Gastrocnemius medialis (tissue), 4 donors: ENCODE results near the gene TOP3A. TPM values are rescaled to one million over a fixed set of nuclear protein-coding genes. Genes with fewer than 3 reads are reported as not detected.

Experiments used
- ATAC-seq, 2 donors: fragments of 150-250 bp; one replicate each; pipeline ENCODE4 v1.9.1; 2016
- DNase-seq, 2 donors: peaks; one replicate each; pipeline ENCODE4 v3.0.0-alpha.2; 2019
- H3K27ac ChIP-seq, 4 donors: fragments of 200-600 bp; sonication (generic); 1 replicate in 1 of 4; 2 replicates in 3 of 4; pipeline ENCODE4 v1.5.1; 2016 to 2018; ENCODE audit warnings: mild to moderate bottlenecking in 2 of 4, moderate library complexity in 1 of 4
- H3K27me3 ChIP-seq, 3 donors: fragments of 200-600 bp; sonication (generic) in 2 of 3; 1 replicate in 1 of 3; 2 replicates in 2 of 3; pipeline versions ENCODE4 v1.5.1 to v1.6.0; 2016 to 2019; ENCODE audit warnings: mild to moderate bottlenecking in 1 of 3, moderate library complexity in 1 of 3
- H3K36me3 ChIP-seq, 2 donors: fragments of 200-600 bp; sonication (generic) in 1 of 2; one replicate each; pipeline ENCODE4 v1.5.1; 2017 to 2018
- H3K4me1 ChIP-seq, 2 donors: fragments of 200-600 bp; sonication (generic) in 1 of 2; one replicate each; pipeline ENCODE4 v1.5.1; 2016 to 2017; ENCODE audit warnings: mild to moderate bottlenecking in 2 of 2
- H3K4me3 ChIP-seq, 4 donors: fragments of 200-600 bp; sonication (generic) in 3 of 4; 1 replicate in 1 of 4; 2 replicates in 3 of 4; pipeline ENCODE4 v1.5.1; 2016 to 2019; ENCODE audit warnings: mild to moderate bottlenecking in 2 of 4
- H3K9me3 ChIP-seq, 3 donors: fragments of 200-600 bp; sonication (generic) in 2 of 3; 1 replicate in 1 of 3; 2 replicates in 2 of 3; pipeline ENCODE4 v1.5.1; 2016 to 2019
- POLR2A ChIP-seq, 2 donors: fragments of 450-650 bp; IDR thresholded peaks; one replicate each; pipeline ENCODE4 v1.6.1; 2017; ENCODE audit warnings: antibody characterized with exemption in 2 of 2, mild to moderate bottlenecking in 2 of 2, moderate library complexity in 2 of 2
- in situ Hi-C, 4 donors: fragments of 200-750 bp; cut with MboI; loops; one replicate each; pipeline versions ENCODE4 v1.15.0 to v1.8.0; 2017; ENCODE audit warnings: low sequenced_read_pairs in 4 of 4
- intact Hi-C: fragments of 100-400 bp; cut with DNase I; formaldehyde crosslinking; loops from one replicate; pipeline ENCODE4 v1.15.1; 2023; ENCODE audit warnings: low total_unique reads
- total RNA-seq, 4 donors: library from RNA; depleted of rRNA; stranded (reverse); fragments of >200 nt; gene quantifications; one replicate each; pipeline versions ENCODE4 v1.1.0 to v1.2.3, GENCODE V29; 2016
- TF ChIP-seq, protein P1 (sequence below), 5 experiments: fragments of 450-650 bp in 3 of 5; fragments of 200-600 bp in 2 of 5; sonication (generic) in 2 of 5; IDR thresholded peaks in 4 of 5; conservative IDR thresholded peaks in 1 of 5; 1 replicate in 4 of 5; 2 replicates in 1 of 5; pipeline ENCODE4 v1.5.1; 2016 to 2019; ENCODE audit warnings: antibody characterized with exemption in 5 of 5, mild to moderate bottlenecking in 3 of 5, moderate library complexity in 3 of 5

Gene TOP3A
- total RNA-seq, 4 donors from 2014 or later = 17.7 to 62.4 (median 22.1) TPM

- Histone ChIP-seq H3K27ac (no peak overlapping the region), H3K4me1 (peaks cover 11 to 13% of the 10 kb centered on the region in 2 donors), H3K4me3 (no peak overlapping the region), H3K9me3 (no peaks in the 10 kb centered on the region), H3K36me3 (peaks cover 0 to 7% of the 10 kb centered on the region in 2 donors), H3K27me3 (no peaks in the 10 kb centered on the region)
- in situ Hi-C loops = loop anchor here in 1 of 4 donors (10.0 kb wide), 1 partner anchor 85 kb away; the partner anchor contains the start of genes SMCR8 and TOP3A
- no peak for TF ChIP-seq POLR2A (IDR thresholded peaks at IDR 0.05)
- TF ChIP-seq, protein P1, sequence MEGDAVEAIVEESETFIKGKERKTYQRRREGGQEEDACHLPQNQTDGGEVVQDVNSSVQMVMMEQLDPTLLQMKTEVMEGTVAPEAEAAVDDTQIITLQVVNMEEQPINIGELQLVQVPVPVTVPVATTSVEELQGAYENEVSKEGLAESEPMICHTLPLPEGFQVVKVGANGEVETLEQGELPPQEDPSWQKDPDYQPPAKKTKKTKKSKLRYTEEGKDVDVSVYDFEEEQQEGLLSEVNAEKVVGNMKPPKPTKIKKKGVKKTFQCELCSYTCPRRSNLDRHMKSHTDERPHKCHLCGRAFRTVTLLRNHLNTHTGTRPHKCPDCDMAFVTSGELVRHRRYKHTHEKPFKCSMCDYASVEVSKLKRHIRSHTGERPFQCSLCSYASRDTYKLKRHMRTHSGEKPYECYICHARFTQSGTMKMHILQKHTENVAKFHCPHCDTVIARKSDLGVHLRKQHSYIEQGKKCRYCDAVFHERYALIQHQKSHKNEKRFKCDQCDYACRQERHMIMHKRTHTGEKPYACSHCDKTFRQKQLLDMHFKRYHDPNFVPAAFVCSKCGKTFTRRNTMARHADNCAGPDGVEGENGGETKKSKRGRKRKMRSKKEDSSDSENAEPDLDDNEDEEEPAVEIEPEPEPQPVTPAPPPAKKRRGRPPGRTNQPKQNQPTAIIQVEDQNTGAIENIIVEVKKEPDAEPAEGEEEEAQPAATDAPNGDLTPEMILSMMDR (IDR thresholded peaks at IDR 0.05 in 4 of 5, conservative IDR thresholded peaks at IDR 0.05 in 1 of 5) = no peak
- intact Hi-C loops = no loop called here
- no peak for DNase-seq
- no peak for ATAC-seq
Measured at GRCh38 chr17:18229771-18230170, 85.0 kb downstream of the TOP3A start.

- H3K4me3 ChIP-seq = no peak overlapping the region
- peaks cover 16% of the 10 kb centered on the region in 2 donors for H3K4me1 ChIP-seq
- H3K36me3 ChIP-seq = peaks cover 0 to 3% of the 10 kb centered on the region in 2 donors
- DNase-seq = no peak
- TF ChIP-seq, protein P1 (IDR thresholded peaks at IDR 0.05 in 4 of 5, conservative IDR thresholded peaks at IDR 0.05 in 1 of 5) = no peak
- TF ChIP-seq POLR2A (IDR thresholded peaks at IDR 0.05) = no peak
- no peak for ATAC-seq
- intact Hi-C loops = no loop called here
- H3K27ac ChIP-seq = no peak overlapping the region
- in situ Hi-C loops = loop anchor here in 1 of 4 donors (10.0 kb wide), 1 partner anchor 86 kb away; the partner anchor contains the start of genes SMCR8 and TOP3A
- H3K9me3 ChIP-seq = no peaks in the 10 kb centered on the region
- H3K27me3 ChIP-seq = no peaks in the 10 kb centered on the region
Measured at GRCh38 chr17:18229254-18229653, 85.5 kb downstream of the TOP3A start.

DNA sequence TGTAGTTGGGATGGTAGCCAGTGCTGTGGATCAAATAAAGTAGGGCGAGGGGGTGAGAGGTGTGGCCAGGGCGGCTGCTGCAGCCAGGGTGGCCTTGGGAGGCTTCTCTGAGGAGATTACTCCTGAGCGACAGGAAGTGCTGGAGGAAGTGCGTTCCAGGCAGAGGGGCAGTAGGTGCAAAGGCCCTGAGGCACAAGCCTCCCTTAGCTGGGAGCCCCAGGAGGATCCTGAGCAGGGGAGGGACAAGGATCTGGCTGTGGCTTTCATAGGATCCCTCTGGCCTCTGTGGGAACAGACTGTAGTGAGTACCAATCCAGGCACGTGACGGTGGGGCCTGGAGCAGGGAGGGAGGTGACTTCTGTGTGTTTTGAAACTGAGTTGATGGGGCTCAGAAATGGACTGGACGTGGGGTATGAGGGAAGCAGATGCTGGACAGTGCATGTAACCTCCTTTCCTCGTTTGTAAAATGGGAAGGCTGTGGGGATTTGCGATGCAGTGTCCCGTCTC, 86.6 kb downstream of the TOP3A start:
- H3K4me3 ChIP-seq = no peak overlapping the region
- in situ Hi-C loops = loop anchor here in 1 of 4 donors (10.0 kb wide), 1 partner anchor 87 kb away; the partner anchor contains the start of genes SMCR8 and TOP3A
- TF ChIP-seq, protein P1 (IDR thresholded peaks at IDR 0.05 in 4 of 5, conservative IDR thresholded peaks at IDR 0.05 in 1 of 5) = no peak
- TF ChIP-seq POLR2A (IDR thresholded peaks at IDR 0.05) = no peak
- no peak for ATAC-seq
- H3K36me3 ChIP-seq = no peaks in the 10 kb centered on the region
- no peaks in the 10 kb centered on the region for H3K27me3 ChIP-seq
- H3K9me3 ChIP-seq = no peaks in the 10 kb centered on the region
- intact Hi-C loops = no loop called here
- peaks cover 16 to 17% of the 10 kb centered on the region in 2 donors for H3K4me1 ChIP-seq
- DNase-seq = no peak
- H3K27ac ChIP-seq = no peak overlapping the region

DNA sequence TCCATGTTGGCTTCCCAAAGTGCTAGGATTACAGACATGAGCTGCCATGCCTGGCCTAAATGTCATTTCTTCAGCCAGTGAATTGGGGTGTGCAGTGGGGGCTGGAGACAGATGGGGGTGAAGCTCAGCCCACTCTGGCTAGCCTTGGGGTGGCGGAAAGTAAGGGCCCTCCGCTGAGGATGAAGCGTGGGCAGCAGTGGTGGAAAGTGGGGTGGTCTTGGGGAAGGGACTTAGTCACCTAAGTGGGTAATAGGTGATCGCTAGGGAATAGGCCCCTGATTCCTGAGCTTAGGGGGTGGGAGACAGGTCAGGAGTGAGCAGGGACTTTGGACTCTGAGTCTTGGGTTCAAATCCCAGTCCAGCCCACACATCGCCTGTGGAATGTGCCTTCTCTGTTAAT, 87.2 kb downstream of the TOP3A start:
- no peak overlapping the region for H3K4me3 ChIP-seq
- TF ChIP-seq, protein P1 (IDR thresholded peaks at IDR 0.05 in 4 of 5, conservative IDR thresholded peaks at IDR 0.05 in 1 of 5) = no peak
- TF ChIP-seq POLR2A (IDR thresholded peaks at IDR 0.05) = no peak
- no peak overlapping the region for H3K27ac ChIP-seq
- no peaks in the 10 kb centered on the region for H3K36me3 ChIP-seq
- no peak for DNase-seq
- no peaks in the 10 kb centered on the region for H3K9me3 ChIP-seq
- intact Hi-C loops (no loop called here), in situ Hi-C loops (loop anchor here in 1 of 4 donors (10.0 kb wide), 1 partner anchor 87 kb away; the partner anchor contains the start of genes SMCR8 and TOP3A)
- H3K27me3 ChIP-seq = no peaks in the 10 kb centered on the region
- H3K4me1 ChIP-seq = peaks cover 16 to 17% of the 10 kb centered on the region in 2 donors
- no peak for ATAC-seq
